ENCODE results near the gene MYO6. TPM values are rescaled to one million over a fixed set of nuclear protein-coding genes. Genes with fewer than 3 reads are reported as not detected.

The MYO6 gene
- total and polyA plus RNA-seq, 12 donors, result 11.1 to 27.1 (median 16.2) TPM

DNA sequence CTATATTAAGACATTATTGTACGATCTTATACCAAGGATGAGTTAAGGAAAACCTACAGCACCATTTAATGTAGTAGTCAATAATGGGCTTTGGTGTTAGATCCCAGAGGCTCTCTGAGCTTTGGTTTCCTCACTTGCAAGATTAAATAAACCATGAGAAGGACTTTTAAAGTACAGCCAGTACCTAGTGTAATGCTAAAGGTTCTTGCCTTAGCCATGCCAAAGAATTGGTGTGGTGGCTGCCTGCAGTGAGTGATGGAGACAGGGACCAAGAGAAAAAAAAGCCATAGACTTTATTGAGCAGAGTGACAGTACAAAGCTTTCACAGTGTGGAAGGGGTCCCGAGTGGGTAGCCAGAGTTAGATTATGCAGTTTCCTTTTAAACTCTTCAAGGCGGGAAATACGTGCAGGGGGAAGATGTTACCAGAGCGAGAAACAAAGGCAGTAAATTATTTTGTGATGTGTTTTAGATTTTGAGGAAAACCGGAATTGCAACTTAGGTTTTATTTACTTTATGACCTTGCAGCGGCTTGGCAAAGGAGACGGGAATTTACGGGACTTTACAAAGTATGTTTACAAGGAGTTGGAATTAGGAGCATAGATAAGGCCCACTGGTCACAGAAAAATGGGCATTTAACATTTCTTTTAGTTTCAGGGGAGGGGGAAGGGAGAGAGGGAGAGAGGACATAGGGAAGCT, 100.4 kb downstream of the MYO6 start:
- TF ChIP-seq, protein P1, sequence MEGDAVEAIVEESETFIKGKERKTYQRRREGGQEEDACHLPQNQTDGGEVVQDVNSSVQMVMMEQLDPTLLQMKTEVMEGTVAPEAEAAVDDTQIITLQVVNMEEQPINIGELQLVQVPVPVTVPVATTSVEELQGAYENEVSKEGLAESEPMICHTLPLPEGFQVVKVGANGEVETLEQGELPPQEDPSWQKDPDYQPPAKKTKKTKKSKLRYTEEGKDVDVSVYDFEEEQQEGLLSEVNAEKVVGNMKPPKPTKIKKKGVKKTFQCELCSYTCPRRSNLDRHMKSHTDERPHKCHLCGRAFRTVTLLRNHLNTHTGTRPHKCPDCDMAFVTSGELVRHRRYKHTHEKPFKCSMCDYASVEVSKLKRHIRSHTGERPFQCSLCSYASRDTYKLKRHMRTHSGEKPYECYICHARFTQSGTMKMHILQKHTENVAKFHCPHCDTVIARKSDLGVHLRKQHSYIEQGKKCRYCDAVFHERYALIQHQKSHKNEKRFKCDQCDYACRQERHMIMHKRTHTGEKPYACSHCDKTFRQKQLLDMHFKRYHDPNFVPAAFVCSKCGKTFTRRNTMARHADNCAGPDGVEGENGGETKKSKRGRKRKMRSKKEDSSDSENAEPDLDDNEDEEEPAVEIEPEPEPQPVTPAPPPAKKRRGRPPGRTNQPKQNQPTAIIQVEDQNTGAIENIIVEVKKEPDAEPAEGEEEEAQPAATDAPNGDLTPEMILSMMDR (IDR thresholded peaks at IDR 0.05), result no peak
- no peak for TF ChIP-seq POLR2A (IDR thresholded peaks at IDR 0.05)
- Histone ChIP-seq H3K27me3 (no peaks in the 10 kb centered on the region), H3K36me3 (replicated peaks in 1 of 2) (no peaks in the 10 kb centered on the region), H3K4me3 (no peak overlapping the region), H3K4me1 (replicated peaks in 1 of 2) (no peaks in the 10 kb centered on the region), H3K9me3 (replicated peaks in 1 of 3) (no peaks in the 10 kb centered on the region), H3K27ac (no peak overlapping the region)
- DNase-seq, result no peak
- WGBS, 4 donors, result 66 to 77% (median 75%) methylated on average over 9 of the region's 9 CpGs
- intact Hi-C loops (cut with DNase I), result no loop called here

DNA sequence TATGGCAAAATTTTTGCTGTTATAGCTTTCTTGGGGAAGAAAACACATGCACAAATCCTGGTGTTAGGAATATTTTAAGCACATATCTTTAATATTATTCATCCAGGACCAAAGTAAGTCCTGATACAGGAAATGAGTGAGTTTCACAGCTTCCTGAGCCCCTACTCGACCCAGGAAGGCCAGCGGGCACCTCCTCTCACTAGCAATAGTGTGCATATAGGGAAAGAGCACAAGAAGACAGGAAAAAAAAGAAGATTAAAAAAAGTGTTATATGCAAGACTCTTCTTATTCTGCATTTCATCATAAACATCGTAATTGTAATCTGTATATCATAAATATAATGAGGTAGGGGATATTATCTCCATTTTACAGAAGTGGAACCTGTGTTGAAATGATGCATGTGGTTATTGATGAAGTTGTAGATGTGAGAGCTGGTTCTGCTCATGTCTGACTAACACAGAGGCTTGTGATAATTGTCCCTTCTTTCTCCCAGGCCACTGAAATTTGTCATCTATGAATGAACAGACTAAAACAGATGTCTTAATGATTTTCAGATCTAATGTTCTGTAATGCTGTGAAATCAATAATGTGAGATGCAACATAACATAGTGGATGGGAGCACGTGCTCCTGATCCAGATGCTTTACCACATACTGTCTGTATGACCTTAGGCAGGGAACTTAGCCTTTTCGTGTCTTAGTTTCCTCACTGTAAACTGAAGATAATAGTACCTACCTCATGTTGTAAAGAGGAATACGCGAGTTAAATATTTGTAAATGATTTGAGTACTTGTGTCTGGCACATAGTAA, 101.2 kb downstream of the MYO6 start:
- TF ChIP-seq, protein P1 (IDR thresholded peaks at IDR 0.05), result no peak
- TF ChIP-seq POLR2A (IDR thresholded peaks at IDR 0.05), result no peak
- DNase-seq, result no peak
- intact Hi-C loops (cut with DNase I), result no loop called here
- H3K27me3 ChIP-seq, result no peaks in the 10 kb centered on the region
- H3K36me3 ChIP-seq (replicated peaks in 1 of 2), result no peaks in the 10 kb centered on the region
- H3K9me3 ChIP-seq (replicated peaks in 1 of 3), result no peaks in the 10 kb centered on the region
- no peaks in the 10 kb centered on the region for H3K4me1 ChIP-seq (replicated peaks in 1 of 2)
- H3K27ac ChIP-seq, result no peak overlapping the region
- 82 to 91% (median 86%) methylated on average over 7 of the region's 7 CpGs for WGBS, 4 donors
- no peak overlapping the region for H3K4me3 ChIP-seq

DNA sequence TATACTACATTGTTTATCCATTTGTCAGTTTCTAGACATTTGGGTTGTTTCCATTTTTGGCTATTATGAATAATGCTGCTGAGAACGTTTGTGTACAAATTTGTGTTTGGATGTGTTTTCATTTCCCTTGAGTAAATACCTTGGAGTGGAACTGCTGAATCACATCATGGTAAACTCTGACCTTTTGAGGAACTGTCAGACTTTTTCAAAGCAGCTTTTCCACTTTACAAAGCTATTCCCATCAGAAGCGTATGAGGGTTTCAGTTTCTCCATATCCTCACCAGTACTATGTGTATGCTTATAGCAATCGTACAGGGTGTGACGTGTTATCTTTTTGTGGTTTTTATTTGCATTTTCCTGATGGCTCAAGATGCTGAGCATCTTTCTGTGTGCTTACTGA, 103.7 kb downstream of the MYO6 start:
- Histone ChIP-seq H3K9me3 (replicated peaks in 1 of 3) (no peaks in the 10 kb centered on the region), H3K4me3 (no peak overlapping the region), H3K27ac (no peak overlapping the region), H3K4me1 (replicated peaks in 1 of 2) (no peaks in the 10 kb centered on the region), H3K27me3 (no peaks in the 10 kb centered on the region), H3K36me3 (replicated peaks in 1 of 2) (no peaks in the 10 kb centered on the region)
- no peak for TF ChIP-seq POLR2A (IDR thresholded peaks at IDR 0.05)
- TF ChIP-seq, protein P1 (IDR thresholded peaks at IDR 0.05), result no peak
- intact Hi-C loops (cut with DNase I), result no loop called here
- WGBS, 4 donors, result 61 to 69% (median 65%) methylated on average over 4 of the region's 4 CpGs
- DNase-seq, result no peak

DNA sequence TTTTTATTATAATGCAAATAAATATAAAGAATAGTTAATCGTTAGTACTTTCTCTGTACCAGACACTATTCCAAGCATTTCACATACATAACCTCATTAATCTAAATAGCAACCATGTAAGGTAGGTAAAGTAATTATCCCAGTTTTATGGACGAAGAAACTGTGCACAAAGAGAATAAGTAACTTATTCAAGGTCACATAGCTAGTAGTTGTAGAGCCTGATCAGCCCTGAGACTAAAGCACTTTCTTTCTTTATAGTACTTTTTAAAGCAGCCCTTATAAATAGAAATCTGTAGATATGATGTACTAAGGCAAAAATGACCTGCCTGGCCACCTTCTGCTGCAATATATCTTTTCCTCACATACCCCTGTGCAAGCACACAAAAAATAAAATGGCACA, 104.8 kb downstream of the MYO6 start:
- Histone ChIP-seq H3K4me1 (replicated peaks in 1 of 2) (no peaks in the 10 kb centered on the region), H3K9me3 (replicated peaks in 1 of 3) (no peaks in the 10 kb centered on the region), H3K27me3 (no peaks in the 10 kb centered on the region), H3K36me3 (replicated peaks in 1 of 2) (no peaks in the 10 kb centered on the region), H3K27ac (no peak overlapping the region), H3K4me3 (no peak overlapping the region)
- 86 to 89% (median 87%) methylated on average over 2 of the region's 2 CpGs for WGBS, 4 donors
- no peak for DNase-seq
- intact Hi-C loops (cut with DNase I), result no loop called here
- no peak for TF ChIP-seq POLR2A (IDR thresholded peaks at IDR 0.05)
- TF ChIP-seq, protein P1 (IDR thresholded peaks at IDR 0.05), result no peak

Measured in adrenal gland (tissue), 12 donors.